ENCODE results near the gene NINL.

Gene NINL

GRCh38 chr20:25539742-25540672 is 45.3 kb downstream of the NINL start:
- peak; percentile 19 for DNase-seq (ENCODE audit: low read depth)
- no peak overlapping the region for H3K4me3 ChIP-seq (ENCODE audit: low read depth, low read length)
- TF ChIP-seq MAX (IDR thresholded peaks at IDR 0.05; ENCODE audit: low read depth, low read length) (no peak), CTCF (IDR thresholded peaks at IDR 0.05; ENCODE audit: low read depth, low read length) (peak; percentile 9)

- no peak overlapping the region for H3K4me3 ChIP-seq (ENCODE audit: low read depth, low read length)
- no peak for TF ChIP-seq POLR2A (IDR thresholded peaks at IDR 0.05; ENCODE audit: extremely low read depth, insufficient read length)
- no peak for TF ChIP-seq MYC (IDR thresholded peaks at IDR 0.05; ENCODE audit: low read depth, low read length)
- TF ChIP-seq CTCF (IDR thresholded peaks at IDR 0.05; ENCODE audit: low read depth, low read length), result no peak
- TF ChIP-seq MAX (IDR thresholded peaks at IDR 0.05; ENCODE audit: low read depth, low read length), result no peak
Observed at GRCh38 chr20:25538838-25539665, 46.3 kb downstream of the NINL start.

GRCh38 chr20:25537890-25538289 is 47.4 kb downstream of the NINL start:
- H3K4me3 ChIP-seq (ENCODE audit: low read depth, low read length), result no peak overlapping the region
- DNase-seq (ENCODE audit: low read depth), result no peak
- TF ChIP-seq CTCF (IDR thresholded peaks at IDR 0.05; ENCODE audit: low read depth, low read length), result no peak
- no peak for TF ChIP-seq POLR2A (IDR thresholded peaks at IDR 0.05; ENCODE audit: extremely low read depth, insufficient read length)
- no peak for TF ChIP-seq MYC (IDR thresholded peaks at IDR 0.05; ENCODE audit: low read depth, low read length)
- no peak for TF ChIP-seq MAX (IDR thresholded peaks at IDR 0.05; ENCODE audit: low read depth, low read length)

More at GRCh38 chr20:25538838-25539665, 46.3 kb downstream of the NINL start:
- DNase-seq (ENCODE audit: low read depth), result no peak

- H3K4me3 ChIP-seq (ENCODE audit: low read depth, low read length), result no peak overlapping the region
- TF ChIP-seq CTCF (IDR thresholded peaks at IDR 0.05; ENCODE audit: low read depth, low read length), result no peak
- no peak for TF ChIP-seq MYC (IDR thresholded peaks at IDR 0.05; ENCODE audit: low read depth, low read length)
- no peak for TF ChIP-seq POLR2A (IDR thresholded peaks at IDR 0.05; ENCODE audit: extremely low read depth, insufficient read length)
- no peak for TF ChIP-seq MAX (IDR thresholded peaks at IDR 0.05; ENCODE audit: low read depth, low read length)
- DNase-seq (ENCODE audit: low read depth), result no peak
Observed at GRCh38 chr20:25535762-25536161, 49.6 kb downstream of the NINL start.

GRCh38 chr20:25534845-25535244 is 50.5 kb downstream of the NINL start:
- DNase-seq (ENCODE audit: low read depth), result no peak
- TF ChIP-seq POLR2A (IDR thresholded peaks at IDR 0.05; ENCODE audit: extremely low read depth, insufficient read length), result no peak
- TF ChIP-seq CTCF (IDR thresholded peaks at IDR 0.05; ENCODE audit: low read depth, low read length), result no peak
- no peak overlapping the region for H3K4me3 ChIP-seq (ENCODE audit: low read depth, low read length)

Data from NB4 (cell line).